Central memory CD4-positive, alpha-beta T cell (primary cell): ENCODE measurements around the gene CIAO3.
A peak's percentile ranks its signal among the peaks of the same experiment; 100 is the strongest.

Experiments used
- DNase-seq: peaks from one replicate; pipeline ENCODE4 v3.0.0; 2022

CIAO3 gene

GRCh38 chr16:689175-689897 lies 51.5 kb downstream of the CIAO3 start:
- no peak for DNase-seq

- no peak for DNase-seq
Measured at GRCh38 chr16:687499-687898, 53.3 kb downstream of the CIAO3 start.

- DNase-seq = no peak
Measured at GRCh38 chr16:686459-687260, 54.1 kb downstream of the CIAO3 start.

- DNase-seq = no peak
Measured at GRCh38 chr16:685967-686366, 54.8 kb downstream of the CIAO3 start.

GRCh38 chr16:684961-685696 lies 55.7 kb downstream of the CIAO3 start:
- no peak for DNase-seq

GRCh38 chr16:684071-684794 lies 56.6 kb downstream of the CIAO3 start, which contains the start of gene JMJD8:
JMJD8 (minus strand) TSS chr16:684334; CDS start chr16:684319, 15 bp downstream.
- DNase-seq = peak; percentile 94

- DNase-seq = no peak
Measured at GRCh38 chr16:683396-684070, 57.3 kb downstream of the CIAO3 start.

GRCh38 chr16:682493-683395 lies 58.1 kb downstream of the CIAO3 start:
- no peak for DNase-seq

GRCh38 chr16:681746-682427 lies 58.9 kb downstream of the CIAO3 start:
- no peak for DNase-seq

- no peak for DNase-seq
Measured at GRCh38 chr16:680967-681745, 59.6 kb downstream of the CIAO3 start.

- no peak for DNase-seq
Measured at GRCh38 chr16:680625-680945, 60.2 kb downstream of the CIAO3 start.

GRCh38 chr16:679814-680624 lies 60.8 kb downstream of the CIAO3 start, which contains the start of gene STUB1:
STUB1 (plus strand) TSS chr16:680410; CDS start chr16:680526, 116 bp downstream.
- DNase-seq = peak; percentile 78
